LHCN-M2 (cell line): Measurements from ENCODE around the gene CDRT15L2. TPM values are rescaled to one million over a fixed set of nuclear protein-coding genes. Genes with fewer than 3 reads are reported as not detected.
"Not testable (repeated sequence)": the region's sequence is repeated elsewhere in the genome, so short reads cannot be mapped to it uniquely, and the experiment has no call there.

Experiments used
- DNase-seq: peaks from one replicate; pipeline ENCODE4 v3.0.0-alpha.2; 2012; ENCODE audit warnings: low read depth
- total RNA-seq: library from RNA; depleted of rRNA; stranded (reverse); fragments of >200 nt; gene quantifications from 2 replicates; pipeline ENCODE4 v1.2.3, GENCODE V29; 2014; rRNA removed

Gene CDRT15L2
- total RNA-seq, 1 experiment from 2014 or later: not detected

DNA sequence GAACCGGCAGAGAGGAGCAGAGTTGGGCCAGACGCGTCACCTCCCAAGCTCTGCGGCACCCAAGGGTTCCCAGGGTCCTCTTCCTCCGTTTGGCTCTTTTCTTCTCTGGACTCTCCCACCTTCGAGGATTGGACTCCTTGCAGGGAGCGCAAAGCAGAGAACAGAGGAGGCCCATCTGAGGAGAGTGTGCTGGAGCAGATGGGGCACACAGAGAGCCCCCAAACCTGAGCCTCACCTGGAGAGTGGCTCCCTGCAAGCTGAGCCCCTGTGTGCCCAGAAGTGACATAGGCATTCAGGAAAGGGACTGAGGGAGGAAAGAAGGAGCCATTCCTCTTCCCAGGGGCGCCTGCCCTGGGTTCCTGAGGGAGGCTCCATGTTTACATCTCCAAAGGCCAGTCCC, 6.3 kb upstream of the CDRT15L2 start:
- DNase-seq: not testable (repeated sequence)

- DNase-seq: peak; percentile 5
Measured at GRCh38 chr17:20575071-20575470, 4.5 kb upstream of the CDRT15L2 start.

DNA sequence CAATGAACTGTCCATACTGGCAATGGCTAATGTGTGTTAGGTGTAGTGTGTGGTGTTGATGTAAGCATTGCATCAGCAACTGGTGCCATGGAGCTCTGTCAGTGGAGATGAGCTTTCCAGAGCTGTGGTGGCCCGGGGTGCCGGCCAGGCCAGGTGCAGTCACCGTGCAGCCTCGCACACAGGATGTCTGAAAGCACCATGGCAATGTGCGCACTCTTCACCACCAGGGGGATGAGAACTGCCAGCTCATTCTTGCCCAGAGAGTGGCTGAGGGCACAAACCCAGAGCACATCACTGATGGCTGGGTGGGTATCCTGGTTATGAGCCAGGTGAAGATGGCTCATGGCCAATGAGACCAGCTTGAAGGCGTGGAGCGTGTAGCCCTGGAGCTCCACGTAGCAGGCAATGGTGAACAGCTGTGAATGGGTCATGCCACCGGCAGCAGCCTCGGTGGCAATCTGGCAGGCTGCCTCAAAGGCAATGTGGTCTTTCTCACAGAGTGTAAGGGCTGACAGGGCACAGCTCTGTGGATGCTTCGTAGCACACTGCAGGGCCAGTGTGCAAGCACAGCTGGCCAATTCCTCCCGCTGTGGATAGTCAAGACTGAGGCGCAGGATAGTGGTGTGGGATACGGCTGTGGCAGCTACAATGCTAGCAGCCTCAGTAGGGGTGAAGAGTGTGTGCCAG, 4.5 kb downstream of the CDRT15L2 start:
- not testable (repeated sequence) for DNase-seq

- not testable (repeated sequence) for DNase-seq
Measured at GRCh38 chr17:20588744-20589453, 9.4 kb downstream of the CDRT15L2 start.

DNA sequence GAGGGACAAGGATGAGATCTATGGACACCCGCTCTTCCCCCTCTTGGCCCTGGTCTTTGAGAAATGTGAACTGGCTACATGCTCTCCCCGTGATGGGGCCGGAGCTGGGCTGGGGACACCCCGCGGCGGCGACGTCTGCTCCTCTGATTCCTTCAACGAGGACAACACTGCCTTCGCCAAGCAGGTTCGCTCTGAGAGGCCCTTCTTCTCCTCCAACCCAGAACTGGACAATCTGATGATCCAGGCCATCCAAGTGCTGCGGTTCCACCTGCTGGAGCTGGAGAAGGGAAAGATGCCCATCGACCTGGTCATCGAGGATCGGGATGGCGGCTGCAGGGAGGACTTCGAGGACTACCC, 9.9 kb downstream of the CDRT15L2 start:
- DNase-seq: not testable (repeated sequence)

GRCh38 chr17:20591040-20591439, 11.5 kb downstream of the CDRT15L2 start:
- DNase-seq: not testable (repeated sequence)

GRCh38 chr17:20605568-20605967, 26.0 kb downstream of the CDRT15L2 start:
- not testable (repeated sequence) for DNase-seq

- not testable (repeated sequence) for DNase-seq
Measured at GRCh38 chr17:20609490-20609889, 30.0 kb downstream of the CDRT15L2 start.

DNA sequence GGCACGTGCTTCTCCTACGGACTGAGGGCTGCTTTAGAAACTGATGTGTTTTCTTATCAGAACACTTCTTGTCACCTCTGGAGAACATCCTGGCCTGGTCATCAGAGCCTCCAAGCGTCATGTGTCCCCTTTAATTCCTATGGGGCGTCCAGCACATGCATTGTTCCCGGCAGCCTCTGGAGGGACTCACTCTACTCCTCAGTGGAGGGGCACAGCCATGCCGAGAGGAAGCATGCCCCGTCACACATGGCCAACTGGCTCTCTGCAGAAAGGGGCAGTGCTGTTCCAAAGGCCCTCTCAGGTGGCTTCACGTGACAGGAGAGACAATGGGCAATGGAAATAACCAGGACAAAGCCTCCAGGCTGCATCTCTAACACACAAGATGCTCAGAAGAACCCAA, 31.8 kb downstream of the CDRT15L2 start:
- peak; percentile 0 for DNase-seq

GRCh38 chr17:20612635-20613034, 33.1 kb downstream of the CDRT15L2 start:
- DNase-seq: no peak

DNA sequence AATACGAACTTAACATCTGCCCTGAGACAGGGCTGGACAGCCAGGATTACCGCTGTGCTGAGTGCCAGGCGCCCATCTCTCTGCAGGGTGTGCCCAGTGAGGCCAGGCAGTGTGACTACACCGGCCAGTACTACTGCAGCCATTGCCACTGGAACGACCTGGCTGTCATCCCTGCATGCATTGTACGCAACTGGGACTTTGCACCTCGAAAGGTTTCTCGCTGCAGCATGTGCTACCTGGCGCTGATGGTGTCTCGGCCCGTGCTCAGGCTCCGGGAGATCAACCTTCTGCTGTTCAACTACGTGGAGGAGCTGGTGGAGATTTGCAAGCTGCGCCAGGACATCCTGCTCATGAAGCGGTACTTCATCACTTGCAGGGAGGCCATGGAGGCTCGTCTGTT, 33.7 kb downstream of the CDRT15L2 start:
- no peak for DNase-seq

DNA sequence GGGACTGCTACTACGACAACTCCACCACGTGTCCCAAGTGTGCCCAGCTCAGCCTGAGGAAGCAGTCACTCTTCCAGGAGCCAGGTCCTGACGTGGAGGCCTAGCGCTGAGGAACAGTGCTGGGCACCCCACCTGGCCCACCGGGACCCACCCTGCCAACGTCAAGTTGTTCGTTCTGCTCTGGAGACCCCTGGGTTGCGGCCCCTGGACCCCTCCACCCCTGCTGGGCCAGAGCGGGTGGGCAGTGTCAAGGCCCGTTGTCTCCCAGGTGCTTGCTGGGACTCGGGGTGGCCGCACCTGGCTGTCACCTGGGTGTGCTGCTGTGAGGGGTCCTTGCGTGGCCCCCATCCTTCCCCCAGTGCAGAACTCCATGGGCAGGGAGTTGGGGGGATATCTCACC, 34.4 kb downstream of the CDRT15L2 start:
- no peak for DNase-seq

DNA sequence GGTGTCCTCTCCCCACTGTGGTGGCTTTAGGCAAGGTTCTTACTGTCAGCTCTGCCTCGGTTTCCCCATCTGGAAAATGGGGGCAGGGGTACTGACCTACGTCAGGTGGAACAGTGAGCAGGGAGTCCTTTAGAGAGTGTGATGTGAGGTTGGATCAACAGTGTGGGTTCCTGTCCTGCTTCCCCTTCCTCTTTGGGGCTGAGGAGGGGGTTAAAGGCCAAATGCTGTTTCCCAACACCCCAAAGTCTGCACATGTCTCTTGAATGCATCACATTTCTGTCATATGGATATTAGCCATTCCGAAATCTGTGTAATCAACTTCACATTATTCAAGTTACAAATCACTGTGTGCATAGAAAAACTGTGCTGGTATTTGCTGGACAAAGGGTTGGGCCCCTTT, 35.9 kb downstream of the CDRT15L2 start:
- not testable (repeated sequence) for DNase-seq

Other genes with a start within 250 kb of the CDRT15L2 start
- not detected in 2 replicates for gene LGALS9B, start 112.2 kb upstream of the CDRT15L2 start, total RNA-seq